GM21737 (cell line): ENCODE results near the gene OSBPL1A.
"Not testable (repeated sequence)": the region's sequence is repeated elsewhere in the genome, so short reads cannot be mapped to it uniquely, and the experiment has no call there.

Source experiments
- ATAC-seq: cut with Tn5 transposase; IDR thresholded peaks from one replicate; pipeline ENCODE4 v1.9.1; 2021; ENCODE audit warnings: mild to moderate bottlenecking, moderate library complexity; ENCODE audit not compliant: unreplicated experiment

The OSBPL1A gene

DNA sequence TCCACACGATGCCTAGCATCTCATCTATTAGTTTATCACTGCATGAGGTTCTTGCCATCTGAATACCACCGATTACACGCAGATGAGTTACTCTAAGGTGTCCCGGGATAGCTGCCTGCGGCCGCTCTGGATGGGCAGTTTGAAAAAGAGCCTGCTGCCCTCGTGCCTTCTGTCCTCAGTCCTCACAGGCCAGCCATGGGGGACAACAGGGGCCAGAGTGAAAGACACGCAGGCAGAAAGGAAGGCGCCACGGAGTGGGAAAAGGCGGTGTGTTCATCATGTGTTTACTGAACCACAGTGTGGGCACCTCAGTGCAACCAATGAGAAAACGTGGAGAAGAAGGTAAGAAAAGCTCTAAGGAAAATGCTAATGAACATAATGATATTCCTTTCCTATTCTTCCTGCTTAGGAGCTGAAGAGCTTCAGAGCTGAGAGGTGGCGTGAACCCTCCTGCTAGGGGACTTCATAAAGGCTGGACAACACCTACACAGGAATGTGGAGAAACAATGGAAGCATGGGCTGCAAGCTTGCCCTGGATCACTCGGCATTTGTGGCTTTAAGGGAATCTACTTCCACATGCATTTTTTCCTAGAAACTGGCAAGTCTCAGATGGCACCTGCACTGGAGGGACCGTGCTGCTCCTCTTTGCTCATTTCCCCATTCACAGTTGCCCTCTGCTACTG is 207.8 kb downstream of the OSBPL1A start:
- no peak for ATAC-seq

DNA sequence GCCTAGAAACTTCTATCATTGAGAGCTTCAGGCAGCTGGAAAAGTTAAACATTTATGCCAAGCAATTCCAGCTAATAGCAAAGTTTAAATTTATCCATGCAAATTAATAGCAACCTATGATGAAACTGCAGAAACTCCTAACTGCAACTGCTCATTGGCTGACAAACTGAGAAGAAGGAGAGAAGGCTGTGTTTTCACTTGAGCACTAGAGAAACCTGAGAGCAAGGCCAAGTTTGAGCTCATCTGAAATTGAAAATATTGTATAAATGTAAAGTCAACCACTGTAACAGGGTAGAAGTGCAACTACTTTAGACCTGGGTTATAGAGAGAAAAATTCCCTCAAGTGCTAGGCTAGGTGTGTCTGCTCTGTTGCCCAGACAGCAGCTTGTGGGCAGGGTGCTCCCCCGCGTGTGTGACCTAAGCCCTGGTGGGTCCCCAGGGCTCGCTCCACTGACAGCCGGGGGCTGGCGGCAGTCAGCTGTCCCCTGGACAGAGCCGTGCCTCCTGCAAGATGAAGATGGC is 208.6 kb downstream of the OSBPL1A start:
- peak; percentile 93 for ATAC-seq

DNA sequence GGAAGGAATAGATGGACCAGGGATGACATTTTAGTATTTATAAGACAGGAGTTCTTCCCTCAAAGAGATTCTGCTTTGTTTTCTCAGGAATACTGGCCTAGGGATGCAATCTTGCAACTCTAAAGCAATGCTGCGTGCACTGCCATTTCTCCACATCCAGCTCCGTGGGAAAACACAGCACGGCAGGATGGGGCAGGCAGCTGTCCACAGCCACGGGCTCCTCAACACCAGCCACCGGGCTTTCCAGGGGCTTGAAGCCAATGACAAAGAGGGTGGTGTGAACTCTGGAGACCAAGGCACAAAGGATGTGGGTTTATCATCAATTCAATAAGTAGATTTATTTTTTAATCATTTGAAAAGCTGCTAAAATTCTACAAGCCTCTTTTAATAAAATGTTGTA is 209.5 kb downstream of the OSBPL1A start:
- ATAC-seq: no peak

DNA sequence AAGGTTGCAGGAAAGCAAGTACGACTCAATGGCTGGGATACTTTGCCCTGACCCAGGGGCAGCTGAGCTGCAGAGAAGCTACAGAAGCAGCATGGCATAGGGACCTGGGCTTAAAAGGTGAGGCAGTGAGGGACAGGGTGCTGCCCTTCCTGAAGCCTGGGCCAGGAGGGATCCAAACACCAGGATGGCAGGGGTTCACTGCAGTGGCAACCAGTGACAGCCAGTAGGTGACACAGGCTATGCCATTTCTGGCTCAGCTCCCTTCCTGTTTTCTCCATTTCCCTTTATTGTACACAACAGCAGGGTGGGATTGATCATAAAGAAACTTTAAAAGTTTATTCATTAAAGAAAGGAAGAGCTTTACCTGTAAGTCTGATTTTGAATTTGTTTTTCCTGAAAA is 209.9 kb downstream of the OSBPL1A start:
- ATAC-seq: no peak

DNA sequence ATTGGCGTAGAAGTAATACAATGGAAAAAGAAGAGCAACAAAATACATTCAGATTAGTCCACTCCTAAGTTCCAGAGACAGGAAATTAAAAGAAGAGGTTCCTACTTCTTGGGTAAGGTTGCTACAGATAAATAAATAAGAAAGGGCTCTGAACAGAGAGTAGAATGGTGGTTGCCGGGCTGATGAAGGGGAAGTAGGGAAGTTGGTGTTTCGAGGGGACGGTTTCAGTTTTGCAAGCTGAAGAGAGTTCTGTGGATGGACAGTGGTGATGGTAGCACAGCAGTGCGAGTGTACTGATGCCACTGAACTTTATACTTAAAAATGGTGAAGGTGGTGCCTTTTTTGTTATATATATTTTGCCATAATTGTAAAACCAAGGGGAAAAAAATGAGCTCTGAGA is 210.6 kb downstream of the OSBPL1A start:
- no peak for ATAC-seq

DNA sequence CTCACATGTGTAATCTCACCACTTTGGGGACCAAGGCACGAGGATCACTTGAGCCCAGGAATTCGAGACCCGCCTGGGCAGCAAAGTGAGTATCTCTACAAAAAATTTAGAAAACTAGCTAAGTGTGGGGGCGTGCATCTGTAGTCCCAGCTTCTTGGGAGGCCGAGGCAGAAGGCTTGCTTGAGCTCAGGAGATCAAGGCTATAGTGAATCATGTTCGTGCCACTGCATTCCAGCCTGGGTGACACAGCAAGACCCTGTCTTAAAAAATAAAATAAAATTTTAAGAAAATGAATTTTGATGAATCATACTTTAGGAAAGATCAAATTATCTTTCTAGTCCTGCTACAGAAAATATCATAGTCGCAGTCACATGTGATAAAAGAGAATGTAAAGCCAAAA is 211.8 kb downstream of the OSBPL1A start:
- ATAC-seq: no peak

DNA sequence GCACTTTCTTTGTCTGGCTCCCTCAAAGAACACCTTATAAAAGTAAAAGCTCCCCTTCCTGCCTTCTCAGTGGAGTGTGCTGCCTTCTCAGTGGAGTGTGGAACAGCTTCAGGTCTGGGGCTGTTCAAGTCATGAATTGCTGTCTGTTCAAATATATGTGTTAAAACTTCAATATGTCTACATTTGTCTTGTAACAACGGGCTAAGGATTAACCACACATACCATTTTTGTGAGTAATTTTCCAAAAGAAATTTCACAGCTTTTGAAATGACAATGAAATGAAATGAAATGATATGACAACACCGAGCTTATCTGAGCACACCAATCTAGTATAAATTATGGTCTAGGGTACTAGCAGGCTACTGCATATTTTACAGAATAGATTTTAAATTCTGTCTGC is 215.8 kb downstream of the OSBPL1A start:
- no peak for ATAC-seq

DNA sequence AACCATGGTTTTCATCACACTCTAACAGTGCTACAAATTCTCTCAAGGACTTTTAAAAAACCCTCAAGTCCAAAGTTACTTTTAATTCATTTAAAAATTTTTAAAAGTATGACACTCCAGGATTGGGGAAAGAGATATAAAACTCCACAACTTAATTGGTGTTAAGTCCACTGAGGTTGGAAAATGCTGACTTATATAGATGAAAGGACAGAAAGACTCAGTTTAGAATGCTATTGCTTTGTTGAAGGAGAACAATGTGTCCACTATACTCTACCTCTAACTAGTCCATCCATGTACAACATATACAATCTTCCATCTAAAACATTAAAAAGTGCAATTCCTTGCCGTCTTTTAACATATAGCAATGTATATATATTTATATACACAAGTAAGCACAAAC is 217.6 kb downstream of the OSBPL1A start:
- ATAC-seq: no peak

DNA sequence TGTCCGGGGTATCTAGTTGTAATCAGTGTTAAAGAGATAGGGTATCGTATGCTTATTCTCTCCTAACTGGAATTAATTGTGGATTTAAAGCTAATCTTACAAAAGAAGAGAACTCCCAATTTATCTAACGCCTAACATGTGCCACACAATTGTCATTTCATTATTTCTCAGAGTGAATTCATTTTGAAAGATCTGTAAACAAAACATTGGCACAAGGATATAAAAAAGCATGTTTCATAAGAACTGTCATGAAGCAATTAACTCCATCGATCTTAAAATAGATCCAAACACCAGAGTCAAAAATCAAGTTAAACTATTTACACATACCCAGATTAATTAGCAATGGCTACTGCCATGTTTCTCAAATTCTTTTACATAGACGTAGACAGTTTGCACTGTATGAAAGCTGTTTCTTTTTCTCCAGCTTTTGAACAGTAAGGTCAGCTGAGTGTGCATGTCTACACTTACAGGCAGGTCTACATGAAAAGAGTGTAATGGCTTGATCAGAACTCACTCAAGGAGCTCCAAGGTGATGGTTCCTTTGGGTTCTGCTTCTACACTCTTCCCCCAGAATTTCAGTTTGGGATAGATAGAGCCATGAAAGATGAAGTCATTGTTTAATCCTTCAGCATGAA is 220.0 kb downstream of the OSBPL1A start:
- no peak for ATAC-seq

DNA sequence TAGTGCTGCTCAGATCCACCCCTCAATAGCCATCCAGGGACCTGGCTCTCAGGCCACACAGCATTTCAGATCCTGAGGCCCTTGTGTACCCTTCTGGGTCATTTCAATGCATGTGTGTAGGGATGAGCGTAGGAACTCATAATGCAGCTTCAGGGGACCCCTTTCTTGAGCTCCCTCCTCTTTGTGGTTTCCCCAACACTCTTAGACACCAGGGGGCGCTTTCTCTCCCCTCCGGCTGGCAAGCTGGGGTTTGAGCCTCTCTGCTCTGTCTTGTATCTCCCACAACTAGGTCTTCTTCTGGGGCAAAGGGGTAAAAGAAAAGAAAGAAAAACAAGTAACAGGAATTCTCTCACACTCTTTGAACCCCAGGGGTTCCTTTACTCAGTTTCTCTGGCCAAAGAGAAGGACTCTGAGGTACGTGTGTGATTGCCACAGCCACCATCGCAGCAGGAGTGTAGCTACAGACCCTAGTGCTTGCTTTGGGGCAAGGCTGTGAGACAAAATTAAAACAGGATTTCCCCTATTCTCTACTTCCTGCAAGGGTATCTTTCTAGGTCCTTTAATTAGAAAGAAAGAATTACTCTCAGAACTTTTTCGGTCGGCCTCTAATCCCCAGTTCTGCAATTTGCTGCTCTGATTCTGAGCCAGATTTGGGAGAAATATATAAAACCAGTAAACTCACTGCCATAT is 220.8 kb downstream of the OSBPL1A start:
- peak; percentile 78 for ATAC-seq

DNA sequence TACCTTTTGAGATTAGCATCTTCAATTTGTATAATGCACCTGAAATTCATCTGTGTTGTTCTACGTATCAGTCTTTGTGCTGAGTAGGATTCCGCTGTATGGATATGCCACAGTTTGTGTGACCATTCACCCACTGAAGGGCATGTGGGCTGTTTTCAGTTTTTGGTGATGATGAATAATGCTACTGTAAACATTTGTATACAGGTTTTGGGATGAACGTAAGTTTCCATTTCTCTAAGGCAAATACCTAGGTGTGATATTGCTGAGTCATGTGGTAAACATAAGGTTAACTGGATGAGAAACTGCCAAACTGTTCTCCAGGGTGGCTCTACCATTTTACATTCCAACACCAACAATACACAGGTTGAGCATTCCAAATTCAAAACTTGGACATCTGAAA is 223.6 kb downstream of the OSBPL1A start:
- ATAC-seq: no peak

DNA sequence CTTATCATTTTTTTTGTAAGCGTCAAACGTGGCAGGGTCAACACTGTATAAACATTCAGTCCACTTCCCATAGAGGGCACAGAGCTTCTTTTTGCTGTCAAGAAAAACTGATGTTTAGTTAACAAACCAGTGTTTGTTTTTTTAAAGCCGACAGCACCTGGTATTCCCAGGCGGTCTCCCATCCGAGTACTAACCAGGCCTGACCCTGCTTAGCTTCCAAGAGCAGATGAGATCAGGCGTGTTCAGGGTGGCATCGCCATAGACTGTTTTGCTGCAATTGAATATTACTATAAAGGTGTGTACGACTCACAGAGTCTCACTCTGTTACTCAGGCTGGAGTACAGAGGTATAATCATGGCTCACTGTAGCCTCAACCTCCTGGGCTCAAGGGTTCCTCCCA is 227.3 kb downstream of the OSBPL1A start:
- no peak for ATAC-seq

DNA sequence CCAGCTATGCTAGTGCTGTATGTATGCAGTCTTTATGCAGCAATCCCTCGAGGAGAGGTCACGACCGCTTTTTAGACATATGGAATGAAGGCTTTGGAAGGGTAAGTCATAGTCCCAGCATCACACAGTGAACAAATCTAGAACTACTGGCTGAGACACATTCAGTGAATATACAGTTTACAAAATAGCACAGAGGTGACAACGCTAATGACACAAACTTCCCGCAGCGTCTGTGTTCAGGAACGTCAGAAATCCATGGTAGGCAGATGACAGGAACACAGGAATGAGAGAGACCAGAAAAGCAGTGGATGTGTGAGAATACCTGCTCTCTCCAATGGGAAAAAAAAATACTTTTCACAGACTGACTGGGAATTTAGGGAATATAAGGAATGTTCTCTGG is 229.1 kb downstream of the OSBPL1A start:
- no peak for ATAC-seq

DNA sequence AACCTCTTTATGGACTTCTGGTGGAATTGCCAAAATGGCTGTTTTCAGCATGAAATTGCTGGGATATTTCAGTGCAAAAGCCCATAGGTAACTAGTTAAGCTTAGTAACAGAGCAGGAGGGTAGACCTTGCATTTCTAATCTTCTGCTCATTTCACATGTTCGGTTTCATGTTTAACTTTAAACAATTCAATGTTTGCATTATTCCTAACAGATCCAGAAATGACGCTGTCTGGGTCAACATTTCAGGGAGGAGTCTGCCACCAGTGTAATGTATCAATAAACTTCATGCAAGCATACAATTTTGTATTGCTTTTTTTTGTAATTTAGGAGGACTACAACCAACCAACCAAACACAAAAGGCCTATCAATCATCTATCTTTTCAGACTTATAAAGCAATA is 236.3 kb downstream of the OSBPL1A start:
- no peak for ATAC-seq

DNA sequence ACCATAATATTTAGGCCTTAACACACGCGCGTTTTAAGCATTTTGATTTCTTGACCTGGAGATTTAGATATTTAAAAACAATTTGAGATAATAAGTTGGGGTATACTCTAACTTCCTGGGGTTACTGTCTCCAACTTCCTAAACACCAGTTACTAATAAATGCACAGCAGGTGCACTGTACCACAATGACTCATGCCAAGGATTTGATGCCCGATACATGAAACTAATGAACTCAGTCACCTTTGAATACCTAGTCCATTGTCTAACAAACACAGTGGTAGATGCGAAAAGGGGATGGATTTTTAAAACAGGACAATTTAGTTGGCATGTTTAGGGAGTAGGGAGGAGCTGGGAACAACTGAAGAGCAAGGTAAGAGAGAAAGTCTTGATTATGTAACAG is 237.5 kb downstream of the OSBPL1A start:
- ATAC-seq: no peak

DNA sequence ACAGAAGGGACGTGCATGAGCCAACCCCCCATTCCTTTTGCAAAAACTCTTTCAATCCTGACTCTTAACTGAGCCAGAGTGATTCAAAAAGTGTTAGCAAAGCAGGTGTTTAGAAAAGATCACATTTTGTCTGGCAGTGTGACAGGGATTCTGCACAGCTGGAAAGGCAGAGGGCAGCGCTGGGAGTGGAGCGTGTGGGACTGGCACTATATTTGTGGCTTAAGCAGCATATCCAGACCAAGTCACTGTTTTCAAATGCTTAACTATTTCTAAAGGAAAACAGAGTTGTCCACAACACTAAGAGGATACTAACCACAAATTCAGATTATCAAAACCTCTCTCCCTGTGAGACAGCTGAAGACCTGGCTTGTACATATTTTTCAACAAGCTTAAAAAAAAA is 239.8 kb downstream of the OSBPL1A start:
- ATAC-seq: no peak

DNA sequence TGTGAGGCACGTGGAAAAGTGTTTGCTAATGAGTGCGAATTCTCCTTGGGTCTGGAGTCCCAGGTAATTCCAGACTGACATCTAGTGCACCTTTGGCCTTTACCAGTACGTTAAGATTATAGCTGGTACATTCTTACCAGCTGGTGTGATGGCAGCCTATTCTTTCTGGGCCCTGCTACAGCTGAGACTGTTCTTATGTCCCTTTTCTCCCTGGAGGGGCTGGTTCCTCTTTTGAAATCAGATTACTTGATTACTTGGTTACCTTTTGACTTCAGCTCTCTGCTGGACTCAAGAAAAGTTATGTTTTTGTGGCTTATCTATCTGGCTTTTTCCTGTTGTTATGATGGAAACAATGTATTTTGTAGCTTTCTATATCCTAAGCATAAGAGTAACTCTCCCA is 244.2 kb downstream of the OSBPL1A start:
- no peak for ATAC-seq

DNA sequence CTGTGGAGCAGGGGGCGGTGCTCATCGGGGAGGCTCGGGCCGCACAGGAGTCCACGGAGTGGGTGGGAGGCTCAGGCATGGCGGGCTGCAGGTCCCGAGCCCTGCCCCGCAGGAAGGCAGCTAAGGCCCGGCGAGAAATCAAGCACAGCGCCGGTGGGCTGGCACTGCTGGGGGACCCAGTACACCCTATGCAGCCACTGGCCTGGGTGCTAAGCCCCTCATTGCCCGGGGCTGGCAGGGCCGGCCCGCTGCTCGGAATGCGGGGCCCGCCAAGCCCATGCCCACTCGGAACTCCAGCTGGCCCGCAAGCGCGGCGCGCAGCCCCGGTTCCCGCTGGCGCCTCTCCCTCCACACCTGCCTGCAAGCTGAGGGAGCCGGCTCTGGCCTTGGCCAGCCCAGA is 248.0 kb downstream of the OSBPL1A start:
- ATAC-seq: not testable (repeated sequence)

DNA sequence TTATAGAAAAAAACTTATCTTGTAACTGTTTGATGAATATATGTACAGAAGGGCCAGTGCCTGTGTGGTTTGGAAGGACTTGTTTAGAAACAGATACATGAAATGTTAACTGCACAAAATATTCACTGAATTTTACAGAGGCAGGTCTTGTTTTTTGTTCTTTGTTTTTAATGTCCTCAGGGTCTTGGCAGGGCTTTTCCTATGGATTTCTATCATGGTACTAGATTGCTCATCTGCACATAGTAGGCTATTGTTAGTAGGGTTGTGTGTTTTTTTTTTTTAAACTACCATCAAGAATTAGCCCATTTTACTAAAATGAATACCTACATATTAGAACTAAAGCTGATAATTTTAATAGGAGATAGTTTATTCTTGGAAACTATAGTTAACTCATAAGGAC is 255.2 kb downstream of the OSBPL1A start:
- no peak for ATAC-seq

DNA sequence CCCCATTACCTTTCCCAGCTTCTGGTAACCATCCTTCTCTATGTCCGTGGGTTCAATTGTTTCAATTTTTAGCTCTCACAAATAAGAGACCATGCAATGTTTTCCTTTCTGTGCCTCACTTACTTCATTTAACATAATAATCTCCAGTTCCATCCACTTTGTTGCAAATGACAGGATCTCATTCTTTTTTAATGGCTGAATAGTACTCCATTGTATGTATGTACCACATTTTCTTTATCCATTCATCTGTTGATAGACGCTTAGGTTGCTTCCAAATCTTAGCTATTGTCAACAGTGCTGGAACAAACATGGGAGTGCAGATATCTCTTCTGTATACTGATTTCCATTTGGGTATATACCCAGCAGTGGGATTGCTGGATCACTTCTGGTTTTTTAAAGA is 256.9 kb downstream of the OSBPL1A start:
- ATAC-seq: no peak

DNA sequence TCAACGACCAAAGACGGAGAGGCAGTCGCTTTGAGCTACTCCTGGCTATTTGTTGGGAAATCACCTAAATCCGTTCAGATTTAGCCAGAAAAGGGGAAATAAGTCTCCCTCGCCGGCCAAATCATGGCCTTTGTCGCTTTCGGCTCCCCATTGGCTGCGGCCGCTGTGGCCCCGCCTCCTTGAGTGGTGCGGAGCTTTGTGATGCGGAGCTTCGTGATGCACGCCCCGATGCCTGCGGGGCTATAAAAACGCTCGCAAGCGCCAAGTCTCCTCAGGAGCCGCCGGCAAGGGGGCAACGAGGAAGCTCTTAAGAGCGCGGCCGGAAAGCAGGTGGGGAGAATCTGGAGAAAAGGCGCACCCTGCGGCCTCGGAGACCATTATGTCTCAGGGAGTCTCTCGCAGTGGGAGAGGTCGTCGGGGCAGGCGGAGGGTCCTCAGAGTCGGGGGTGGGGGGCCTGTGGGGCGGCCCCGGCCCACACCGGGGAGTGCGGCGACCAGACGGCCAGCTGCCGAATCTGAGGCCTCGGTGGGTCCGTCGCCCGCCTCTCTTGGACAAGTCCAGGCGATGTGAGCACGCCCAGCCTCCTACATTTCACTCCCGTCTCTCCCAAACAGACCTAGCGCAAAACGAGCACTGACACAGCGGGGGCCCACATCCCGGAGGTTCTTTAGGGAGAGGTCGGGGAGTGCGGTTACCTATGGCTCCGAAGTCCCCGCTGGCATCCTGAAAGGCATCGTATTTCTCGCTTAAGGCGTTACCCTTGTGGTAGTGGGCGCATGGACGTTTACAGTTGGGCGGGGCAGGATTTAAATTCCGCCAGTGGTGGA is 258.6 kb downstream of the OSBPL1A start, which contains the start of gene CABYR:
Gene CABYR, plus strand, starts transcription at position 274 of the 828 bp plus-strand sequence. CDS start 4,053 bp downstream, outside the sequence.
- peak; percentile 90 for ATAC-seq
